ENCODE results near the gene HOXA5.

DNA sequence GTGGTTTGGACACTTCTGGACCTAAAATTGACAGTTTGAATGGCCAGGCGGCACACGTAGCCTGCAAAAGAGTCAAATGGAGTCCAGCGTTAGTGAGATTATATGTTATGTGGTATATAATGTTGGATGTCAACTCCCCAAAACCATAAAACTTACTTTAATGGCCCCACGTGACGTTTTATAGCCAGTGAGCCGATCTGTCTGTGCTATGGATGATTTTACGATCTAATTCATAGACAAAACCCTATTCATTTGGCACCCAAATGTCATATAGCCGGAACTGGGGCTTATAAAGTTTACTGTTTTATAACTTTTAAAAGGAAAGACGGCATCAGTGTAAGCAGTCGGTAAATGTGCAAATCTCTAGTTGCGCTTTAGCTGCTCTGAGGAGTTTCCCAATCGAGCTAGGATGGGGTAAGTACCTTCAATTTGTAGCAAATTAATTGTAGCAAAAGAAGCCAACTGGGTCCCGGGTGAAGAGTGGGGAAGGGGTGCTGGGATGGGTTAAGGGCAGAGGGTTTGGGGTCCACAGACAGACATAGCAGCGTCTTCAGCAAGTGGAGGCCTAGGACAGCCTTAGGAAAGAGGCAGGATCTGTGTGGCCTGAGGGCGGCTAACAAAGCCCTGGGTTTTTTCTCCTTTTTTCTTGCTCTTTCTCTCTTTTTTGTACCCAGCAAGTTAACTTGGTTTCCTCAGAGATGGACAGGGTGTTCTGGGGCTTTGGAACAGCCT lies 3.2 kb downstream of the HOXA5 start:
- TF ChIP-seq CTCF (IDR thresholded peaks at IDR 0.05) = no peak
- no peak for TF ChIP-seq ZFX (IDR thresholded peaks at IDR 0.05; ENCODE audit: borderline replicate concordance)

All from 22Rv1 (cell line).